Measurements from ENCODE around the gene RAB27A.

DNA sequence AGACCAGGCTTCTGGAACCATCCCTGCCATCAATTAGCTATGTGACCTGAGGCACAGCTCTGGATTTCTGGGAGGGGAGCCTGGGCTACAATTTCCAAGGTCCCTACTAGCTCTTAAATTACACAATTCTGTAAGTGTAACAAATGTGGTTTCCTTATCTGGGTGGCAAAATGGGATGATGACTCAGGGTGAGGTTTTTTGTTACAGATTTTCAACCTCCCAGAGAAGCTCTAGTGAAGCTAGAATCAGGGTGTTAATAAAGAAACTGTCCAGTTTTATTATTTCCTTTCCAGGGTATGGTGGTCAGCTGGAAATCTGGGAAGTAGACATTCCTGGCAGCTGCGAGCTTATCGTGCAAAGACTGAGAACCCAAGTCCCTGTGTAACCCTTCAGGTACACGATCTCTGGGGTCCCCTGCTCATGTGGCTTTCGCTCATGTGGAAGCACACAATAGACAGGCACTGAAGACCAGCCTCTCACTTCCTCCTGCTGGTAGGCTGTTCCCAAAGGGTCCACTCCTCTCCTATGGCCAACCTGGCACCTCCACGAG is 7.3 kb downstream of the RAB27A start:
- TF ChIP-seq EZH2 (optimal IDR thresholded peaks at IDR 0.05; ENCODE audit: low read depth, low read length) = no peak
- TF ChIP-seq, protein P1, sequence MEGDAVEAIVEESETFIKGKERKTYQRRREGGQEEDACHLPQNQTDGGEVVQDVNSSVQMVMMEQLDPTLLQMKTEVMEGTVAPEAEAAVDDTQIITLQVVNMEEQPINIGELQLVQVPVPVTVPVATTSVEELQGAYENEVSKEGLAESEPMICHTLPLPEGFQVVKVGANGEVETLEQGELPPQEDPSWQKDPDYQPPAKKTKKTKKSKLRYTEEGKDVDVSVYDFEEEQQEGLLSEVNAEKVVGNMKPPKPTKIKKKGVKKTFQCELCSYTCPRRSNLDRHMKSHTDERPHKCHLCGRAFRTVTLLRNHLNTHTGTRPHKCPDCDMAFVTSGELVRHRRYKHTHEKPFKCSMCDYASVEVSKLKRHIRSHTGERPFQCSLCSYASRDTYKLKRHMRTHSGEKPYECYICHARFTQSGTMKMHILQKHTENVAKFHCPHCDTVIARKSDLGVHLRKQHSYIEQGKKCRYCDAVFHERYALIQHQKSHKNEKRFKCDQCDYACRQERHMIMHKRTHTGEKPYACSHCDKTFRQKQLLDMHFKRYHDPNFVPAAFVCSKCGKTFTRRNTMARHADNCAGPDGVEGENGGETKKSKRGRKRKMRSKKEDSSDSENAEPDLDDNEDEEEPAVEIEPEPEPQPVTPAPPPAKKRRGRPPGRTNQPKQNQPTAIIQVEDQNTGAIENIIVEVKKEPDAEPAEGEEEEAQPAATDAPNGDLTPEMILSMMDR (IDR thresholded peaks at IDR 0.05; ENCODE audit: low read length) = no peak
- no peak for TF ChIP-seq EZH2phosphoT487 (IDR thresholded peaks at IDR 0.05; ENCODE audit: low read length)
